Astrocyte (in vitro differentiated cells and primary cell): Measurements from ENCODE around the gene STX4. TPM values are rescaled to one million over a fixed set of nuclear protein-coding genes. Genes with fewer than 3 reads are reported as not detected.
"Not testable (repeated sequence)": the region's sequence is repeated elsewhere in the genome, so short reads cannot be mapped to it uniquely, and the experiment has no call there.

Experiments used
- DNase-seq: peaks from one replicate; pipeline ENCODE4 v3.0.0-alpha.2; 2010; ENCODE audit warnings: low read depth
- FAIRE-seq: peaks from 2 replicates; lab custom pipeline; 2011; peaks lifted over from hg19 to GRCh38; lab: Jason Lieb, UNC
- H2AFZ ChIP-seq: 2 replicates; pipeline ENCODE4 v1.6.0; 2012; ENCODE audit warnings: low read depth, low read length, inconsistent platforms
- H3K27ac ChIP-seq: 2 replicates; pipeline ENCODE4 v1.5.1; 2011; ENCODE audit warnings: low read depth, low read length, inconsistent platforms
- H3K27me3 ChIP-seq: 2 replicates; pipeline ENCODE4 v1.6.0; 2011; ENCODE audit warnings: low read length, inconsistent platforms; ENCODE audit not compliant: insufficient read depth
- H3K36me3 ChIP-seq: 2 replicates; pipeline ENCODE4 v1.5.1; 2011; ENCODE audit warnings: low read length, inconsistent platforms; ENCODE audit not compliant: insufficient read depth
- H3K4me1 ChIP-seq: 2 replicates; pipeline ENCODE4 v1.5.1; 2011; ENCODE audit warnings: low read length, inconsistent platforms; ENCODE audit not compliant: insufficient read depth
- H3K4me2 ChIP-seq: 2 replicates; pipeline ENCODE4 v1.6.0; 2012; ENCODE audit warnings: low read length, inconsistent platforms
- H3K4me3 ChIP-seq: 2 replicates; pipeline ENCODE4 v1.5.1; 2011; ENCODE audit warnings: low read depth, mild to moderate bottlenecking, low read length, inconsistent platforms; ENCODE audit not compliant: insufficient read depth
- H3K79me2 ChIP-seq: 2 replicates; pipeline ENCODE4 v1.6.0; 2012; ENCODE audit warnings: mild to moderate bottlenecking, low read length, inconsistent platforms; ENCODE audit not compliant: insufficient read depth
- H3K9ac ChIP-seq: 2 replicates; pipeline ENCODE4 v1.6.0; 2012; ENCODE audit warnings: mild to moderate bottlenecking, low read length, inconsistent platforms
- H3K9me3 ChIP-seq: 2 replicates; pipeline ENCODE4 v1.5.1; 2012; ENCODE audit warnings: low read depth, mild to moderate bottlenecking, low read length, inconsistent platforms; ENCODE audit not compliant: insufficient read depth
- H4K20me1 ChIP-seq: 2 replicates; pipeline ENCODE4 v1.6.0; 2012; ENCODE audit warnings: low read length, inconsistent platforms; ENCODE audit not compliant: insufficient read depth
- H3K27ac Mint-ChIP-seq: one replicate; pipeline ENCODE4 v1.8.0; 2021; ENCODE audit warnings: mild to moderate bottlenecking, mixed read lengths; ENCODE audit not compliant: unreplicated experiment
- H3K27me3 Mint-ChIP-seq: one replicate; pipeline ENCODE4 v1.8.0; 2021; ENCODE audit warnings: low read depth, mixed read lengths; ENCODE audit not compliant: unreplicated experiment
- H3K36me3 Mint-ChIP-seq: one replicate; pipeline ENCODE4 v1.8.0; 2021; ENCODE audit warnings: low read depth, mixed read lengths; ENCODE audit not compliant: unreplicated experiment
- H3K4me1 Mint-ChIP-seq: one replicate; pipeline ENCODE4 v1.8.0; 2021; ENCODE audit warnings: low read depth, mixed read lengths; ENCODE audit not compliant: unreplicated experiment
- H3K4me3 Mint-ChIP-seq: one replicate; pipeline ENCODE4 v1.8.0; 2021; ENCODE audit warnings: mild to moderate bottlenecking, moderate library complexity, mixed read lengths; ENCODE audit not compliant: unreplicated experiment
- H3K9me3 Mint-ChIP-seq: one replicate; pipeline ENCODE4 v1.8.0; 2021; ENCODE audit warnings: mild to moderate bottlenecking, mixed read lengths; ENCODE audit not compliant: unreplicated experiment
- CTCF ChIP-seq: IDR thresholded peaks from 2 replicates; pipeline ENCODE4 v1.5.1; 2011; ENCODE audit warnings: low read depth, mild to moderate bottlenecking, inconsistent platforms, low read length, moderate library complexity; ENCODE audit not compliant: insufficient read depth
- EZH2 ChIP-seq: IDR thresholded peaks from 2 replicates; pipeline ENCODE4 v1.6.1; 2012; ENCODE audit warnings: mild to moderate bottlenecking, low read length, inconsistent platforms; ENCODE audit not compliant: insufficient read depth
- total RNA-seq: library from RNA; stranded (reverse); gene quantifications from 2 replicates; pipeline ENCODE4 v1.2.1, GENCODE V29; 2021

STX4 gene
- total RNA-seq, 1 donor from 2014 or later: 56.0 TPM

DNA sequence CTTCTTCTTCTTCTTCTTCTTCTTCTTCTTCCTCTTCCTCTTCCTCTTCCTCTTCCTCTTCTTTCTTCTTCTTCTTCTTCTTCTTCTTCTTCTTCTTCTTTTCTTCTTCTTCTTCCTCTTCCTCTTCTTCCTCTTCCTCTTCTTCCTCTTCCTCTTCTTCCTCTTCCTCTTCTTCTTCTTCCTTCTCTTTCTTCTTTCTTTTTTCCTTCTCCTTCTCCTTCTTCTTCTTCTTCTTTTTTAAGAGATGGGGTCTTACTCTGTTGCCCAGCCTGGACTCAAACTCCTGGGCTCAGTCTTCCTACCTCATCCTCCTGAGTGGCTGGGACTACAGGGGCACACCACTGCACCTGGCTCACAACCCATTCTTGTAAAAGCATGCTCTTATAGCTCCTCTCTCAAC is 20.1 kb upstream of the STX4 start:
- not testable (repeated sequence) for H4K20me1 ChIP-seq, H3K9ac ChIP-seq, DNase-seq, FAIRE-seq, H3K27me3 ChIP-seq, H3K4me3 ChIP-seq, H3K4me3 Mint-ChIP-seq, H3K9me3 Mint-ChIP-seq, H2AFZ ChIP-seq, H3K9me3 ChIP-seq, H3K36me3 ChIP-seq, H3K27ac Mint-ChIP-seq, H3K27ac ChIP-seq, H3K4me2 ChIP-seq, H3K36me3 Mint-ChIP-seq
- Histone ChIP-seq H3K79me2 (peaks cover 19% of the 10 kb centered on the region), H3K4me1 (peaks cover 20% of the 10 kb centered on the region)
- Mint-ChIP-seq H3K4me1 (peaks cover 15% of the 10 kb centered on the region), H3K27me3 (peaks cover 26% of the 10 kb centered on the region)

GRCh38 chr16:31016018-31016417 is 17.3 kb upstream of the STX4 start:
- Histone ChIP-seq H3K9me3 (no peaks in the 10 kb centered on the region), H3K79me2 (no peaks in the 10 kb centered on the region), H3K36me3 (no peaks in the 10 kb centered on the region), H3K9ac (no peak overlapping the region), H3K4me2 (no peak overlapping the region), H3K27me3 (no peaks in the 10 kb centered on the region), H3K4me3 (no peak overlapping the region), H3K4me1 (peaks cover 2% of the 10 kb centered on the region), H4K20me1 (no peaks in the 10 kb centered on the region), H3K27ac (no peak overlapping the region), H2AFZ (no peak overlapping the region)
- Mint-ChIP-seq H3K9me3 (no peaks in the 10 kb centered on the region), H3K27me3 (peaks cover 26% of the 10 kb centered on the region), H3K4me1 (peaks cover 1% of the 10 kb centered on the region), H3K4me3 (no peak overlapping the region), H3K27ac (no peak overlapping the region), H3K36me3 (no peaks in the 10 kb centered on the region)
- DNase-seq: no peak
- TF ChIP-seq CTCF (no peak), EZH2 (no peak)
- FAIRE-seq: no peak

- not testable (repeated sequence) for H3K9me3 Mint-ChIP-seq, H3K4me3 ChIP-seq, H3K36me3 ChIP-seq, H3K27ac Mint-ChIP-seq, H3K9ac ChIP-seq, H3K4me3 Mint-ChIP-seq, H3K27me3 ChIP-seq, H3K79me2 ChIP-seq, FAIRE-seq, H3K27ac ChIP-seq, H2AFZ ChIP-seq, H3K4me1 ChIP-seq, H3K4me1 Mint-ChIP-seq, H4K20me1 ChIP-seq, DNase-seq, H3K36me3 Mint-ChIP-seq, H3K4me2 ChIP-seq, H3K9me3 ChIP-seq
- H3K27me3 Mint-ChIP-seq: peaks cover 12% of the 10 kb centered on the region
These were observed 15.6 kb upstream of the STX4 start for GRCh38 chr16:31017756-31018155.

DNA sequence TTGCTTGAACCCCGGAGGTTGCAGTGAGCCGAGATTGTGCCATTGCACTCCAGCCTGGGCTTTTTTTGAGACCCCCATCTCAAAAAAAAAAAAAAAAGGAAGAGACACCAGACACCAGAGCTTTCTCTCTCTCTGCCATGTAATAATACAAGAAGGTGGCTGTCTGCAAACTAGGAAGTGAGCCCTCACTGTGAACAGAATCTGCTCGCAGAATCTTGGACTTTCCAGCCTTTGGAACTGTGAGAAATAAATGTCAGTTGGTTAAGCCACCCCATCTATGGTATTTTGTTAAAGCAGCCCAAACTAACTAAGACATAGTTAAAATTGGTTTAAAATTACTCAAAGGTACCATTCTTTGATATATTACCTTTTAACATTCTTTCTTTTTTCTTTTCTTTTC is 12.8 kb upstream of the STX4 start:
- Mint-ChIP-seq H3K9me3 (no peaks in the 10 kb centered on the region), H3K4me1 (peaks cover 3% of the 10 kb centered on the region), H3K27me3 (peaks cover 3% of the 10 kb centered on the region), H3K36me3 (no peaks in the 10 kb centered on the region), H3K27ac (no peak overlapping the region), H3K4me3 (no peak overlapping the region)
- Histone ChIP-seq H4K20me1 (no peaks in the 10 kb centered on the region), H3K27ac (no peak overlapping the region), H3K79me2 (no peaks in the 10 kb centered on the region), H3K4me3 (no peak overlapping the region), H3K4me2 (no peak overlapping the region), H2AFZ (no peak overlapping the region), H3K4me1 (no peaks in the 10 kb centered on the region), H3K9ac (no peak overlapping the region), H3K9me3 (no peaks in the 10 kb centered on the region), H3K36me3 (no peaks in the 10 kb centered on the region), H3K27me3 (no peaks in the 10 kb centered on the region)
- FAIRE-seq (no peak), DNase-seq (no peak)
- TF ChIP-seq EZH2 (no peak), CTCF (no peak)
